Ascending aorta (tissue), 2 donors: ENCODE results near the gene TRAPPC2. TPM values are rescaled to one million over a fixed set of nuclear protein-coding genes. Genes with fewer than 3 reads are reported as not detected.

Experiments
- DNase-seq, 2 donors: peaks; one replicate each; pipeline ENCODE4 v3.0.0-alpha.2; 2019; ENCODE audit warnings: low spot score in 2 of 2
- H3K27ac ChIP-seq, 2 donors: fragments of 200-600 bp; sonication (generic); one replicate each; pipeline ENCODE4 v1.5.1; 2016 to 2017; ENCODE audit warnings: mild to moderate bottlenecking in 1 of 2
- H3K27me3 ChIP-seq: fragments of 200-600 bp; sonication (generic); one replicate; pipeline ENCODE4 v1.5.1; 2017
- H3K36me3 ChIP-seq, 2 donors: fragments of 200-600 bp; sonication (generic); one replicate each; pipeline ENCODE4 v1.5.1; 2016
- H3K4me1 ChIP-seq, 2 donors: fragments of 200-600 bp; sonication (generic); one replicate each; pipeline ENCODE4 v1.5.1; 2016 to 2017; ENCODE audit warnings: mild to moderate bottlenecking in 1 of 2
- H3K4me3 ChIP-seq, 2 donors: fragments of 200-600 bp; sonication (generic); one replicate each; pipeline ENCODE4 v1.5.1; 2016 to 2017; ENCODE audit warnings: mild to moderate bottlenecking in 1 of 2
- H3K9me3 ChIP-seq, 2 donors: fragments of 200-600 bp; sonication (generic); one replicate each; pipeline ENCODE4 v1.5.1; 2016
- CTCF ChIP-seq, 3 experiments: fragments of 200-600 bp in 2 of 3; fragments of 450-650 bp in 1 of 3; sonication (generic) in 2 of 3; IDR thresholded peaks; one replicate each; pipeline ENCODE4 v1.5.1; 2016 to 2019; ENCODE audit warnings: antibody characterized with exemption in 3 of 3, mild to moderate bottlenecking in 1 of 3, moderate library complexity in 1 of 3
- intact Hi-C: fragments of 100-400 bp; cut with DNase I; formaldehyde crosslinking; loops from one replicate; pipeline ENCODE4 v1.15.1; 2023
- total RNA-seq: library from RNA; depleted of rRNA; stranded (reverse); fragments of >200 nt; gene quantifications from one replicate; pipeline ENCODE4 v1.1.0, GENCODE V29; 2016

The TRAPPC2 gene
- total RNA-seq, result 8.0 TPM

GRCh38 chrX:13734278-13735172 lies at the start of gene TRAPPC2, which contains the start of gene OFD1:
TRAPPC2 (minus strand) TSS chrX:13734620; CDS start chrX:13719963, 14,657 bp downstream.
OFD1 (plus strand) TSS chrX:13734748; CDS start chrX:13735072, 324 bp downstream.
- Histone ChIP-seq H3K4me3 (peak within 1 kb of the TSS; percentile 70 to 80), H3K27ac (peak within 1 kb of the TSS; percentile 82 to 84), H3K4me1 (peaks cover 0 to 6% of the 10 kb centered on the region in 2 donors), H3K36me3 (peaks cover under 1 to 7% of the 10 kb centered on the region in 2 donors), H3K9me3 (no peaks in the 10 kb centered on the region), H3K27me3 (no peaks in the 10 kb centered on the region)
- intact Hi-C loops, result loop anchor here (1.0 to 5.0 kb wide), 3 partner anchors 46 to 762 kb away; partner anchors contain the start of genes RAB9A and TCEANC
- DNase-seq, result peak; percentile 82 to 98
- no peak for TF ChIP-seq CTCF (IDR thresholded peaks at IDR 0.05)

GRCh38 chrX:13780868-13781427 lies 46.5 kb upstream of the TRAPPC2 start:
- H3K36me3 ChIP-seq, result no peaks in the 10 kb centered on the region
- intact Hi-C loops, result no loop called here

GRCh38 chrX:13778916-13779315 lies 44.5 kb upstream of the TRAPPC2 start:
- intact Hi-C loops, result no loop called here
- no peak overlapping the region for H3K4me3 ChIP-seq
- H3K27ac ChIP-seq, result no peak overlapping the region
- peak in 1 of 3 experiments; percentile 9 for TF ChIP-seq CTCF (IDR thresholded peaks at IDR 0.05)
- no peaks in the 10 kb centered on the region for H3K9me3 ChIP-seq
- DNase-seq, result no peak
- H3K27me3 ChIP-seq, result no peaks in the 10 kb centered on the region
- H3K36me3 ChIP-seq, result peaks cover 0 to 10% of the 10 kb centered on the region in 2 donors
- H3K4me1 ChIP-seq, result no peaks in the 10 kb centered on the region

More at GRCh38 chrX:13780868-13781427, 46.5 kb upstream of the TRAPPC2 start:
- Histone ChIP-seq H3K9me3 (no peaks in the 10 kb centered on the region), H3K27ac (no peak overlapping the region), H3K27me3 (no peaks in the 10 kb centered on the region), H3K4me1 (no peaks in the 10 kb centered on the region), H3K4me3 (no peak overlapping the region)
- DNase-seq, result no peak
- no peak for TF ChIP-seq CTCF (IDR thresholded peaks at IDR 0.05)

- no peak for TF ChIP-seq CTCF (IDR thresholded peaks at IDR 0.05)
- no peak for DNase-seq
- no peak overlapping the region for H3K4me3 ChIP-seq
- H3K36me3 ChIP-seq, result peaks cover 0 to 16% of the 10 kb centered on the region in 2 donors
- no peaks in the 10 kb centered on the region for H3K9me3 ChIP-seq
- H3K4me1 ChIP-seq, result no peaks in the 10 kb centered on the region
- intact Hi-C loops, result no loop called here
- H3K27ac ChIP-seq, result no peak overlapping the region
- no peaks in the 10 kb centered on the region for H3K27me3 ChIP-seq
Observed at GRCh38 chrX:13776387-13776786, 42.0 kb upstream of the TRAPPC2 start.

- Histone ChIP-seq H3K4me3 (no peak overlapping the region), H3K4me1 (no peaks in the 10 kb centered on the region), H3K9me3 (no peaks in the 10 kb centered on the region), H3K36me3 (peaks cover 0 to 16% of the 10 kb centered on the region in 2 donors), H3K27me3 (no peaks in the 10 kb centered on the region), H3K27ac (no peak overlapping the region)
- intact Hi-C loops, result no loop called here
- no peak for TF ChIP-seq CTCF (IDR thresholded peaks at IDR 0.05)
- no peak for DNase-seq
Observed at GRCh38 chrX:13775837-13776236, 41.4 kb upstream of the TRAPPC2 start.
